UCSD-AML1 (cell line): ENCODE data around the gene DLAT.
"Not testable (repeated sequence)": the region's sequence is repeated elsewhere in the genome, so short reads cannot be mapped to it uniquely, and the experiment has no call there.

ENCODE experiments used
- DNase-seq: peaks from one replicate; lab custom pipeline; 2025; ENCODE audit not compliant: unreplicated experiment; lab: John Stamatoyannopoulos, UW

Gene DLAT

DNA sequence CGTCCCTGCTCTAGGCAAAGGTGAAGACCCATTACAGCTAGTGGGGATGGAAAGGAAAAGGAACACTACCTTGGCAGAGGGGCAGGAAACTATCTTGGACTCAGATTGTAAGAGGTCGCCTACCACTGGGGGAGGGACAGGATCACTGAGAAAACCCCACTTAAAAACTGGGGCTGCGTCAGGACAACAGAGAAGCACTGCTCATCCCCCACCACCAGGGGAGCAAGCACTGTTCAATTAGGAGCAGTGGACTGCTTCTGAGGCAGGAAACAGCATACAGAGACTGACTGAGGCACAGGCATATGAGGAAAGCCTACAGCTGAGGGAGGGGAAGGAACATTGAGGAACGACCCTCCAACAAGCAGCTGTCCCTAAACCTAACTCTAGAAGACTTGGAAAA, 20.8 kb upstream of the DLAT start:
- DNase-seq, result peak; percentile 32

DNA sequence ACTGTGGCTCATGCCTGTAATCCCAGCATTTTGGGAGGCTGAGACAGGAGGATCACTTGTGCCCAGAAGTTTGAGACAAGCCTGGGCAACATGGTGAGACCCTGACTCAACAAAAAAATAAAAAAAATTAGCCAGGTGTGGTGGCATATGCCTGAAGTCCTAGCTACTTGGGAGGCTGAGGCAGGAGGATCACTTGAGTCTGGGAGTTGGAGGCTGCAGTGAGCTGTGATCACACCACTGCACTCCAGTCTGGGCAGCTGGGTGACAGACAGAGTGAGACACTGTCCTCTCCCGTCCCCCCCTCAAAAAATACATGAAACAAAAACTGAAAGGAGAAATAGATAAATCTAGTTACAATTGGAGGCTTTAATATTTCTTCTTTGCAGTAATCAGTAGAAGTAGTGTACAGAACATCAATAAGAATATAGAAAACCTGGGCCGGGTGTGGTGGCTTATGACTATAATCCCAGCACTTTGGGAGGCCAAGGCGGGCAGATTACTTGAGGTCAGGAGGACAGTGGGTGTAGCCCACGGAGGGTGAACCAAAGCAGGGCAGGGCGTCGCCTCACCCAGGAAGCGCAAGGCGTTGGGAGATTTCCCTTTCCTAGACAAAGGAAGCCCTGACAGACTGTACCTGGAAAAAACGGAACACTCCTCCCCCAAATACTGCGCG, 19.6 kb upstream of the DLAT start:
- DNase-seq, result no peak

DNA sequence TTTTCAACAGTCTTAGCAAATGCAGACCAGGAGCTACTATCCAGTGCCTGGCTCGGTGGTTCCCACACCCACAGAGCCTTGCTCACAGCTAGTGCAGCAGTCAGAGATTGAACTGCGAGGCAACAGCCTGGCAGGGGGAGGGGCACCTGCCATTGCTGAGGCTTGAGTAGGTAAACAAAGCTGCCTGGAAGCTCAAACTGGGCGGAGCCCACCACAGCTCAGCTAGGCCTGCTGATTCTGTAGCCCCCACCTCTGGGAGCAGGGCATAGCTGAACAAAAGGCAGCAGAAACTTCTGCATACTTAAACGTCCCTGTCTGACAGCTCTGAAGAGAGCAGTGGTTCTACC, 19.1 kb upstream of the DLAT start:
- peak; percentile 23 for DNase-seq

DNA sequence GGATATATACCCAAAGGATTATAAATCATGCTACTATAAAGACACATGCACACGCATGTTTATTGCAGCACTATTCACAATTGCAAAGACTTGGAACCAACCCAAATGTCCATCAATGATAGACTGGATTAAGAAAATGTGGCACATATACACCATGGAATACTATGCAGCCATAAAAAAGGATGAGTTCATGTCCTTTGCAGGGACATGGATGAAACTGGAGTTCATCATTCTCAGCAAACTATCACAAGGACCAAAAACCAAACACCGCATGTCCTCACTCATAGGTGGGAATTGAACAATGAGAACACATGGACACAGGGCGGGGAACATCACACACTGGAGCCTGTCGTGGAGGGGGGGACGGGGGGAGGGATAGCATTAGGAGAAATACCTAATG, 13.8 kb upstream of the DLAT start:
- DNase-seq, result not testable (repeated sequence)

DNA sequence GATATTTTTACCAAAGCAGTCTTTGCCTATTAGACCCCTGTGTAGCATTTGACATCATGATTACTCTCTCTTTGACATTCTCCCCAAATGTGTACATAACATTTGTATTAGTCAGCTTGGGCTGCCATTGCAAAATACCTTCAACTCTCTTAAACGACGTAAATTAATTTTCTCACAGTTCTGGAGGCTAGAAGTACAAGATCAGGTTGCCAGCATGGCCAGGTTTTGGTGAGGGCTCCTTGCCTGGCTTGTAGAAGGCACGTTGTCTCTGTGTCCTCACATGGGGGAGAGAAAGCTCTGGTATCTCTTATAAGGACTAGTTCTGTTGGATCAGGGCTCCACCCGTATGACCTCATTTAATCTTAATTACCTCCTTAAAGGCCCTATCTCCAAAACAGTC, 12.3 kb upstream of the DLAT start:
- no peak for DNase-seq

DNA sequence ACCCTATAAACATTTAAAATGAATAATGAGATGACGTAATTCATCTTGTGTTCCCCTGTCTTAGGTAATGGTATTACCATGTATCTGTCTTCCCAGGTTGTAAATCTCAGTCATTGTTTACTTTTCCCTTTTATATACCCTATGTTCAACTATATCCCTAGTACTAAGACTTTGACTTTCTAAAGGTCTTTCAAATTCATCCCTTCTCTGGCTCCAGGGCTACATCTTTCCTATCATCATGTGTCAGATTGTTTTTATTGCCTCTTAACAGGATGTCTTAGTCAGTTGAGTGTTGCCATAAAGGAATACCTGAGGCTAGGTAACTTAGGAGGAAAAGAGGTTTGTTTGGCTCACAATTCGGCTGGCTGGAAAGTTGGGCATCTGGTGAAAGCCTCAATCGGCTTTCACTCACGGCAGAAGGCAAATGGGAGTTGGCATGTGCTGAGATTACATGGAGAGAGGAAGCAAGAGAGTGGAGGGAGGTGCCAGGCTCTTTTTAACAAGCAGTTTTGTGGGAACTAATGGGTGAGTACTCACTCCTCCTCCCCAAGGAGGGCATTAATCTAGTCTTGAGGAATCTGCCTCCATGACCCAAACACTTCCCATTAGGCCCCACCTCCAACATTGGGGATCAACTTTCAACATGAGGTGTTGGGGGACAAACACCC, 11.6 kb upstream of the DLAT start:
- no peak for DNase-seq

DNA sequence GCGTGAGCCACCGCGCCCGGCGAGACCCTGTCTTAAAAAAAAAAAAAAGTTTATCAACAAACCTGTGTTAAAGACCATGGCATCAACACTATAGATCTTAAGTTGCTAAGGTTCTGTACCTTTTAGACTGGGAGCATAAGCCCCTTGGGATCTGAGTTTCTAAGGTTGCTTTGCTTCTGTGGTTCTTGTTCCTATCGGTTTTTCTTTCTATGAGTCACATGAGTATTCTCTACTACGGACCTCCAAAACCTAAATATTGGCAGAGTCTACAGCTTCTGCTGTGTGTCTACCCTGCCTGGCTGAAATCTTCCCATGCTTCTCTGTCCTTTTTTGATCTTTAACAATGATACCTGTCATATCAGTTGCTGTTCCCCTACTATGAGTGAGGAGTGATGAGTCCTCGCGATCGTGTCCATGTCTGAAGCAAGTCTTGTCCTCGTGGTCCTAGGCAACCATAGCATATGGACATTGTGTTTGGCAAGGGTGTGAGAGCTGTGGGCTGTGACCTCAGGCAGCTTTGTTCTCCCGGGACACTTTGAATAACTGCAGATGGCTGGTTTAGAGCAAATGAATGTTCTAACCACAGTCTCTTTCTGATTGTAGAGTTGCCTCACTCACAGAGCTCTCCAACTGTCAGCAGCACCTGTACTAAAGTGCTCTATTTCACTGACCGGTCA, 9.0 kb upstream of the DLAT start:
- no peak for DNase-seq

DNA sequence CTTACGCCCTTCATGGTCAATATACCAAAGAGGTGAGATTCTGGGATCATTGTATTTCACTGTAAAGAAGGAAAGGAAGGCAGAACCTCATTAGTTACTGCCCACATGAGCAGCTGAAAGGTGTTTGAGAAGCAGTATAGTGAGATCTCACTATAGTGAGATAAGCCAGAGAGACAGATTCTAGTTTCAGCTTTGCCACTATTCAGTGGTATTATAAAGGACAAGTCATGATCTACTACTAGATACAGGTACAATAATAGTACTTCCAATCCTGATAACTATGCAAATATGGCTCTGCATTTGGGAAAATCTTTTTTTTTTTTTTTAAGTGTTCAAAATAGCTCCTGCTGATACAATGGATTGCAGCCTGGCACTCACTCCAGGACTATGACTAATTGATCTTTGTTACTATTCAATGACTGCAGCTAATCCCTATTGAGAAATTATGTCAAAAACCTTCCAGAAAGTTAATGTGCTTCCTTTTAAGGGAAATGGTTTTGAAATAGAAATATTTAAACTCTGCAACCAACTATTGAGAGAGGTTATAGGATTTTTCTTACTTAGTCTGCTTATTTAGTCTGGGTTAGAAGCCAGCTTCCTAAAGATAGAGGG, 8.3 kb upstream of the DLAT start:
- no peak for DNase-seq

DNA sequence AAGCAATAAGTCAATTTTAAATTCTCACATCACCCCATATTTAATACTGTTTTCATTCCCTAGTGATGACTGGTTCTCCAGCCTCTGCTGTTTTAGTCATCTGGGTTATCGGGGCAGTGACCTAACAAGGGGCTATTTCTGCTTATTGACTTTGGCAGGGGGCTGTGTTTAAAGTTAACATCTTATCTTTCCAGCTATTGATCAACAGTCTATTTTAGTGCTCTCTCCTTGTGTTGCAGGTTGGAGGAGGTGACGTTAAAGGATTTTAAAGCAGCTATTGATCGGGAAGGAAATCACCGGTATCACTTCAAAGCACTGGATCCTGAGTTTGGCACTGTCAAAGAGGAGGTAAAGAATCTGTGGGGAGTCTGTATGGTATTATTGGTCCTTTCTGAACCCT, 7.7 kb upstream of the DLAT start:
- DNase-seq, result no peak

DNA sequence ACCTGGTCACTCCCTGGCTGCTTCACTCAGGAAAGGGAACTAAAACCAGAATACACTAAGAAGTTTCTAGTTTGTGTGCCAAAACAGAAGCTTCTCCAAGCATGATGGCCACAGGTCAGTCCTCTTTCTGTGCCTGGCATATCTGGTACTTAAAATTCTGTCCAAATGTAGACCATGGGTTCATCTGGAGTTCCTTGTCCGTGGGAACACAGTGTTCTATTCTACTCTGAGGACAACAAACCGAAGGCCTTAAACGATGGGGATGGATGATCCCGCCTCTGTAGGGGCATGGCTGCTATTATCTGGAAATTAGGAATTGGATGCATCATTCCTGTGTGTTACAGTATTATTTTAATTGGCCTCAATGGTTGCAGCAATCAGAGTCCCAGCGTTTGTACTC, 6.1 kb upstream of the DLAT start:
- no peak for DNase-seq

DNA sequence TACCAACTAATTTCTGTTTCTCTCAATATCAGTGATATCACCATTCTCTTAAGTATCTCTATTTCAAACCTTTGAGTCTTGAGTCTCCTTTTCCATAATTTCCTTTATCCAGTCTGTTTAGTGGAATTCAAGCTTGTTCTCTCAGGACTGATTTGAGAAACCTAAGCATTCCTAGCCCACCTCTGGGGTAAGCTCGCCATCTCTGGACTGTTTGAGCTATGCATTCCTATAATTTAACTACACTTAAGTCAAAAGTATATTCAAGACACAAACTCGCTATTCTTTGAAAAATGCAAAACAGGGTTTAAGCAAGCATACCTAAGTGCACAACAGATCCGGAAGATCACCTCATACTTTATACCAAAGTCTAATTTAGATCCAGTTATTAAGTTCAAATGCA, 2.1 kb upstream of the DLAT start:
- no peak for DNase-seq

DNA sequence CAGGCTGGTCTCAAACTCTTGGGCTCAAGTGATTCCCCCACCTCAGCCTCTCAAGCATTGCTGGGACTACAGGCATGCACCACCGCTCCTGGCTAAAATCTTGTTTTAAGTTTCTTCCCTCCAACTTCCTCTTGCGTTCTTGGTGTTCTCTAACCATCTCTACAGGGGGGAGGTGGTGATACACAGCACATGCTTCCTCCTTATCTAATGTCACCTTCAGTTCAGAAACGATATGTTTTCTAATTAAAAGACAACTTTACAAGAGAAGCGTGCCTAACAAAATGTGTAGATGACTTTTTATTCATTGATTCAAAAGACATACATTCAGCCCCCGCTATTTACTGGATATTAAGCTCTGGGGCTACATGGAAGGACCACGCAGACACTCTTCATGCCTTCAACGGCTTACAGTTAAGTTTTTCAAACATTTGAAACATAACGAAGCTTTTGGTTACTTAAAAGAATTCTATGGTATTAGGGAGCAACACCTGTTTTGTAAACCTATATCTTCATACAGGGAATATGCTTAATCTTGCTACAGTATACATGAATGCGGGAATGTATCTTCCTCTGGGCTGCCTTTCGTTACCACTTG, 933 bp upstream of the DLAT start:
- no peak for DNase-seq

DNA sequence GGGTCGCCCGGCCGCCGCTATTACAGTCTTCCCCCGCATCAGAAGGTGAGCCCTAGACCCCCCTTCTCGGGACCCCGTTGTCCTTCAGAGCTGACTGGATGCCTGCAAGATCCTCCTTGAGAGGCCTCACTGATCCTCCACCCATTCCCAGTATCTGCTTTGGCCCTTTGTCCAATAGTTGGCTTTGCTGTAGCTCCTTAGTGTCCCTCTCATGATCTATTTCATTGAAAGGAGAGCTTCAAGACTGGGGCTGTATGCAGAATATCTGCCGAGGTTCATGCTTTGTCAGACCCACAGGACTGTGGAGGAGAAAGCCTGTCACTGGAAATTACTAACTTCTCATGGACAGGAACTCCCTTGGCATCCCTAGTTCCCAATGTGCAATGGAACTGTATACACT, 499 bp downstream of the DLAT start:
- DNase-seq, result no peak

DNA sequence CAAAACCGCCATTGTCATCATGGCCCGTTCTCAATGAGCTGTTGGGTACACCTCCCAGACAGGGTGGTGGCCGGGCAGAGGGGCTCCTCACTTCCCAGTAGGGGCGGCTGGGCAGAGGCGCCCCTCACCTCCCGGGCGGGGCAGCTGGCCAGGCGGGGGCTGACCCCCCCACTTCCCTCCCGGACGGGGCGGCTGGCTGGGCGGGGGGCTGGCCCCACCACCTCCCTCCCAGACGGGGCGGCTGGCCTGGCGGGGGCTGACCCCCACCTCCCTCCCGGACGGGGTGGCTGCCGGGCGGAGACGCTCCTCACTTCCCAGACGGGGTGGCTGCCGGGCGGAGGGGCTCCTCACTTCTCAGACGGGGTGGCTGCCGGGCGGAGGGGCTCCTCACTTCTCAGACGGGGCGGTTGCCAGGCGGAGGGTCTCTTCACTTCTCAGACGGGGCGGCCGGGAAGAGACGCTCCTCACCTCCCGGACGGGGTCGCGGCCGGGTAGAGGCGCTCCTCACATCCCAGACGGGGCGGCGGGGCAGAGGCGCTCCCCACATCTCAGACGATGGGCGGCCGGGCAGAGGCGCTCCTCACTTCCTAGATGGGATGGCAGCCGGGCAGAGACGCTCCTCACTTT, 1.7 kb downstream of the DLAT start:
- not testable (repeated sequence) for DNase-seq

DNA sequence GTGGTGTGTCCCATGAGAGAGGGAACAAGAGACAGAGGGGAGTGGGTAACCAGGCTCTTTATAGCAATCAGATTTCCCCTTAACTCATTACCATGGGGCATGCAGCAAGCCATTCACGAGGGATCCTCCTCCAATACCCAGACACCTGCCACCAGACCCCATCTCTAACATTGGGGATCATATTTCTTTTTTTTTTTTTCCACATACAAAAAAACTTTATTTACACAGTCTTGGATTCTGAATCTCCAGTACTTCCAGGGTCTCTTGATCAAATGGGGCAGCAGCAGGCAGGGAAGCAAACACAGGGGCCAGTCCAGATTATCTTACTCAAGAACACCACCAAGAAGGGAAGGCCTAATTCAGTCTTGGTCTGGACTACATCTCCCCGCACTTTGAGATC, 4.3 kb downstream of the DLAT start:
- no peak for DNase-seq

DNA sequence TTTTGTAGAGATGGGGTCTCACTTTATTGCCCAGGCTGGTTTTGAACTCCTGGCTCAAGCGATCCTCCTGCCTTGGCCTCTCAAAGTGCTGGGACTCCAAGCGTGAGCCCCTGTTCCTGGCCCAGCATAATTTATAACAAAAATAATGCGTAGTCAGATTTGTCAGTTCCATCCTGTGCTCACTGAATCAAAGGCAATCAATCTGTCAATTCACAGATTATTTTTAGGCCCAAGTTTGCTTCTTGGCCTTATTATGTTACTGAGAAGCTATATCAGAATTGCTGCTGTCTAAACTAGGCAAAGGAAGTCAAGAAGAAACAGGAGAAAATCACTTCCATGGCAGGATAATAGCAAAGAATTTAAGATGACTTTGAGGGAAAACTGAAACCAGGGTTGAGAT, 8.7 kb downstream of the DLAT start:
- DNase-seq, result no peak

DNA sequence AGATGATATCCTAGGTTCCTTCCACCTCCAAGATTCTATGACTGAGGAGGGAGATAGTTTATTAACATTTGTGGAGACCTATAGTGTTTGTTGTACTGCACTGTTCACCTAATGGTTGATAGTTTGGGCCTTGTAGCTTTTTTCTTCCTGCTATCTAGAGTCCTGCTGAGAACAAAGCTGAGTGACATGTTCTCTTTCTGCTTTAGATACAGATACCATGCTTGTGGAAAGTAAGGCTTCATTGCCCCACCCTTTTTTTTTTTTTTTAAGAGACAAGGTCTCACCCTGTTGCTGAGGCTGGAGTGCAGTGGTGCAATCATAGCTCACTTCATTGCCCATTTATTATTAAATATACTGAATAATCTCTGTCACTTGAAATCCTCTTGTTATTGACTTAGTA, 12.3 kb downstream of the DLAT start:
- DNase-seq, result no peak

DNA sequence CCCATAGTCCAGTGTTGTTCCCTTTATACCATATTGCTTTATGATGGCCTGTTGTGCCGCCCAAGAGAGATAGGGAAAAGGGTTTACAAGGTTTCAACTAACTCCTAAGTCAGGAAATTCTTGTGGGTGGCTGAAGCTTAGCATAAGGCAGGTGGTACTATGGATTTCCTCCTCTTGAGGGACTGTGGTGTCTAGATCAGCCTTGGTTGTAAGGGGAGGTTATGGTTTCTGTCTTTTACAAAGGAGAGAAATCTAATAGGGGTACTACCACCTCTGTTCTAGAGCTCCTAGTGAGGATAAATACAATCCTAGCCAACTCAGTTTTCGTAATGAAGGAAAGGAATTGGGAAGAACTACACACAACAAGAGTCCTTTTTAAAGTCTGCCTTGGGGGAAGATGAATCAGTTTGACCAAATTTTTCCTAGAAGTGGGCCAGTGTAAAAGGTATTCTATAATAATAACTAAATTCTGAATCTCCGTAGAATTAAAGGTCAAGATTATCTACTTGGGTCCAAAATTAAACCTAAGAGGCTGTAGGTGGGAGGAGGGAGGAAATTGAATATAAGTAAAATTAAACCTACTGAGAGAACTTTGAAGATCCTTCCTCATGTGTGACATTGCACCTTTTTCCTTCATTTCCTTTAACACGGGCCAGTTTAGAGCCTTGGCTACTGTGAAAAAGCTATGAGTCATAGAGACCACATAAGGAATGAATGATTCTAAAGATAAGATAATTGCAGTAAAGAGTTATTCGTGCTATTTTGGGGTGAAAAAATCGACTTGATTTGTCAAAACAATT, 17.2 kb downstream of the DLAT start:
- DNase-seq, result no peak

DNA sequence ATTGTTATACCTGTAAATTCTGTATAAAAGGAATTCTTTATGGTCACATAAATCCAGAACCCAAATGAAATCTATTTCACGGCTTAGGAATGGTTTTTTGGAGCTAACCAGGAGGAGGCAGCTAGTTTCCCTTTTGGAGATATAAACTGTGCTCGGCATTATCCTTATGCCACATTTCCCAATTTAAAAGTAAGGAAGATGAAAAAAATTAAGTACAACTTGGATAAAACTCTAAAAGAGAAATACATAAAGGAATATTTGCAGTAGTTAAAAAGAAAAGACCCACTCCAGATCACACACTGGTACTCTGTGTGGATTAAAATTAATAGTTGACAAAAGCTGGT, 17.7 kb downstream of the DLAT start:
- DNase-seq, result no peak

DNA sequence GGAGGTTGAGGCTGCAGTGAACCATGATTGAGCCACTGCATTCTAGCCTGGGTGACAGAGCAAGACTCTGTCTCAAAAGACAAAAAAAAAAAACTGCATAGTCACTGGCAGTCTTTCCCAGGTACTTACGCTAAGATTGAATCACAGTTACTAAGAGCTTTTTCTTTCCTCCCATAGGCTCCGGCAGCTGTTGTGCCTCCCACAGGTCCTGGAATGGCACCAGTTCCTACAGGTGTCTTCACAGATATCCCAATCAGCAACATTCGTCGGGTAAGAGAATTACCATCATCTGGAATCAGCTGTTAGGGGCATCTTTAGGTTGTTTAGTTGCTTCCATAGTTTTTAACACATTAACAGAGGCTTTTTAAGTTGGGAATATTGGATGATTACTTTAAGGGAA, 19.8 kb downstream of the DLAT start:
- DNase-seq, result no peak

DNA sequence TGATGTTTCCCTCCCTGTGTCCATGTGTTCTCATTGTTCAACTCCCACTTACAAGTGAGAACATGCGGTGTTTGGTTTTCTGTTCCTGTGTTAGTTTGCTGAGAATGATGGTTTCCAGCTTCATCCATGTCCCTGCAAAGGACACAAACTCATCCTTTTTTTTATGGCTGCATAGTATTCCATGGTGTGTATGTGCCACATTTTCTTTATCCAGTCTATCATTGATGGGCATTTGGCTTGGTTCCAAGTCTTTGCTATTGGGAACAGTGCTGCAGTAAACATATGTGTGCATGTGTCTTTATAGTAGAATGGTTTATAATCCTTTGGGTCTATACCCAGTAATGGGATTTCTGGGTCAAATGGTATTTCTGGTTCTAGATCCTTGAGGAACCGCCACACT, 21.4 kb downstream of the DLAT start:
- DNase-seq, result not testable (repeated sequence)
